A172 (cell line): ENCODE results near the gene MS4A3. TPM values are rescaled to one million over a fixed set of nuclear protein-coding genes. Genes with fewer than 3 reads are reported as not detected.
"Not testable (repeated sequence)": the region's sequence is repeated elsewhere in the genome, so short reads cannot be mapped to it uniquely, and the experiment has no call there.

ENCODE experiments used
- DNase-seq: peaks from one replicate; pipeline ENCODE4 v3.0.0-alpha.2; 2015; ENCODE audit warnings: low spot score
- total RNA-seq: library from RNA; depleted of rRNA; stranded (reverse); fragments of >200 nt; shearing (Covaris generic); gene quantifications from 2 replicates; pipeline ENCODE4 v1.2.3, GENCODE V29; 2014; rRNA removed

Gene MS4A3
- not detected in 2 replicates for total RNA-seq

GRCh38 chr11:60056349-60056969, at the start of gene MS4A3:
MS4A3 (plus strand) TSS chr11:60056665; CDS start chr11:60061161, 4,496 bp downstream.
- DNase-seq, result no peak

- DNase-seq, result no peak
Measured at GRCh38 chr11:60016881-60017280, 39.6 kb upstream of the MS4A3 start, which contains the start of gene OOSP4B. OOSP4B (plus strand) TSS chr11:60017181.

- DNase-seq, result no peak
Measured at GRCh38 chr11:60018058-60018457, 38.4 kb upstream of the MS4A3 start.

- DNase-seq, result not testable (repeated sequence)
Measured at GRCh38 chr11:60020376-60020775, 36.1 kb upstream of the MS4A3 start.

GRCh38 chr11:60029015-60029632, 27.3 kb upstream of the MS4A3 start:
- no peak for DNase-seq

GRCh38 chr11:60040109-60040508, 16.4 kb upstream of the MS4A3 start, which contains the start of gene OOSP2:
OOSP2 (plus strand) TSS chr11:60040409; CDS start chr11:60040460, 51 bp downstream.
- DNase-seq, result no peak

- not testable (repeated sequence) for DNase-seq
Measured at GRCh38 chr11:60050422-60050821, 6.0 kb upstream of the MS4A3 start.

- not testable (repeated sequence) for DNase-seq
Measured at GRCh38 chr11:60050839-60051238, 5.6 kb upstream of the MS4A3 start.

GRCh38 chr11:60059052-60059451, 2.6 kb downstream of the MS4A3 start:
- no peak for DNase-seq

- no peak for DNase-seq
Measured at GRCh38 chr11:60059521-60060240, 3.2 kb downstream of the MS4A3 start.

GRCh38 chr11:60064111-60064510, 7.6 kb downstream of the MS4A3 start:
- DNase-seq, result no peak

- DNase-seq, result no peak
Measured at GRCh38 chr11:60065801-60066200, 9.3 kb downstream of the MS4A3 start.

- no peak for DNase-seq
Measured at GRCh38 chr11:60069450-60069849, 13.0 kb downstream of the MS4A3 start.

- not testable (repeated sequence) for DNase-seq
Measured at GRCh38 chr11:60071644-60072043, 15.2 kb downstream of the MS4A3 start.

GRCh38 chr11:60077216-60077817, 20.9 kb downstream of the MS4A3 start:
- DNase-seq, result no peak

GRCh38 chr11:60077981-60078380, 21.5 kb downstream of the MS4A3 start:
- no peak for DNase-seq

GRCh38 chr11:60078745-60079144, 22.3 kb downstream of the MS4A3 start:
- no peak for DNase-seq

- DNase-seq, result no peak
Measured at GRCh38 chr11:60080535-60080934, 24.1 kb downstream of the MS4A3 start.

- no peak for DNase-seq
Measured at GRCh38 chr11:60084631-60085273, 28.3 kb downstream of the MS4A3 start.

- no peak for DNase-seq
Measured at GRCh38 chr11:60085909-60086308, 29.4 kb downstream of the MS4A3 start.

- DNase-seq, result no peak
Measured at GRCh38 chr11:60087239-60087638, 30.8 kb downstream of the MS4A3 start.

- DNase-seq, result no peak
Measured at GRCh38 chr11:60088364-60088763, 31.9 kb downstream of the MS4A3 start, which contains the start of gene MS4A2. MS4A2 (plus strand) TSS chr11:60088664; CDS start chr11:60088766, 102 bp downstream.
